Esophagus muscularis mucosa (tissue), 4 donors: ENCODE data around the gene SDHB. TPM values are rescaled to one million over a fixed set of nuclear protein-coding genes. Genes with fewer than 3 reads are reported as not detected.

Experiments
- DNase-seq: peaks from one replicate; pipeline ENCODE4 v3.0.0-alpha.2; 2017; ENCODE audit errors: extremely low spot score
- H3K27ac ChIP-seq, 4 donors: fragments of 200-600 bp; sonication (generic); replicated peaks in 1 of 4; 1 replicate in 3 of 4; 2 replicates in 1 of 4; pipeline ENCODE4 v1.5.1; 2016 to 2019; ENCODE audit warnings: mild to moderate bottlenecking in 1 of 4
- H3K27me3 ChIP-seq, 4 donors: fragments of 200-600 bp; sonication (generic); one replicate each; pipeline versions ENCODE4 v1.5.1 to v1.6.0; 2016 to 2019
- H3K36me3 ChIP-seq, 4 donors: fragments of 200-600 bp; sonication (generic); one replicate each; pipeline ENCODE4 v1.5.1; 2016 to 2019
- H3K4me1 ChIP-seq, 4 donors: fragments of 200-600 bp; sonication (generic); one replicate each; pipeline ENCODE4 v1.5.1; 2016 to 2019
- H3K4me3 ChIP-seq, 4 donors: fragments of 200-600 bp; sonication (generic); 1 replicate in 2 of 4; 2 replicates in 2 of 4; pipeline ENCODE4 v1.5.1; 2016 to 2019; ENCODE audit warnings: mild to moderate bottlenecking in 4 of 4, moderate library complexity in 1 of 4
- H3K9me3 ChIP-seq, 4 donors: fragments of 200-600 bp; sonication (generic); 1 replicate in 3 of 4; 2 replicates in 1 of 4; pipeline ENCODE4 v1.5.1; 2016 to 2019
- CTCF ChIP-seq, 3 experiments: fragments of 200-600 bp in 2 of 3; fragments of 450-650 bp in 1 of 3; sonication (generic) in 2 of 3; IDR thresholded peaks; one replicate each; pipeline ENCODE4 v1.5.1; 2017 to 2019; ENCODE audit warnings: antibody characterized with exemption in 3 of 3, mild to moderate bottlenecking in 2 of 3, moderate library complexity in 1 of 3
- EP300 ChIP-seq: sonication (generic); formaldehyde crosslinking; IDR thresholded peaks from one replicate; pipeline ENCODE4 v1.6.1; 2017; ENCODE audit warnings: antibody characterized with exemption
- POLR2A ChIP-seq: fragments of 450-650 bp; IDR thresholded peaks from one replicate; pipeline ENCODE4 v1.6.1; 2017; ENCODE audit warnings: antibody characterized with exemption, moderate library complexity, mild to moderate bottlenecking, low read depth
- POLR2AphosphoS5 ChIP-seq, 2 donors: sonication (generic); formaldehyde crosslinking; IDR thresholded peaks; one replicate each; pipeline ENCODE4 v1.6.1; 2017; ENCODE audit warnings: antibody characterized with exemption in 2 of 2
- WGBS: methylation state at CpG from one replicate; pipeline ENCODE4 v1.1.5; 2018; 5-methylcytosine and 5-hydroxymethylcytosine counted together
- intact Hi-C: fragments of 100-400 bp; cut with DNase I; formaldehyde crosslinking; loops from one replicate; pipeline ENCODE4 v1.15.1; 2023
- total RNA-seq, 4 donors: library from RNA; depleted of rRNA; stranded (reverse); fragments of >200 nt; gene quantifications; one replicate each; pipeline versions ENCODE4 v1.1.0 to v1.2.1, GENCODE V29; 2016

The SDHB gene
- total RNA-seq, 4 donors from 2014 or later, result 95.4 to 129 (median 120) TPM

- intact Hi-C loops, result no loop called here
- Histone ChIP-seq H3K27ac (no peak overlapping the region), H3K4me1 (no peaks in the 10 kb centered on the region), H3K9me3 (no peaks in the 10 kb centered on the region), H3K27me3 (no peaks in the 10 kb centered on the region), H3K4me3 (no peak overlapping the region), H3K36me3 (peaks cover 91 to 100% (median 95%) of the 10 kb centered on the region in 4 donors)
- no peak for TF ChIP-seq EP300
- TF ChIP-seq POLR2AphosphoS5 (IDR thresholded peaks at IDR 0.05), result no peak
- TF ChIP-seq CTCF (IDR thresholded peaks at IDR 0.05), result no peak
- TF ChIP-seq POLR2A, result no peak
- WGBS, result 57% methylated on average over 4 of the region's 4 CpGs
- DNase-seq, result no peak
These were observed 30.7 kb downstream of the SDHB start for GRCh38 chr1:17023102-17023501.

- H3K27ac ChIP-seq, result no peak overlapping the region
- H3K27me3 ChIP-seq, result no peaks in the 10 kb centered on the region
- TF ChIP-seq POLR2AphosphoS5 (IDR thresholded peaks at IDR 0.05) (no peak), POLR2A (no peak), EP300 (no peak), CTCF (IDR thresholded peaks at IDR 0.05) (no peak)
- DNase-seq, result no peak
- H3K4me3 ChIP-seq, result no peak overlapping the region
- intact Hi-C loops, result no loop called here
- WGBS, result 87% methylated on average over 10 of the region's 10 CpGs
- no peaks in the 10 kb centered on the region for H3K4me1 ChIP-seq
- no peaks in the 10 kb centered on the region for H3K9me3 ChIP-seq
- peaks cover 86 to 98% (median 90%) of the 10 kb centered on the region in 4 donors for H3K36me3 ChIP-seq
These were observed 31.9 kb downstream of the SDHB start for GRCh38 chr1:17021896-17022295.

- H3K4me1 ChIP-seq, result no peaks in the 10 kb centered on the region
- no peaks in the 10 kb centered on the region for H3K27me3 ChIP-seq
- H3K27ac ChIP-seq, result no peak overlapping the region
- TF ChIP-seq EP300 (no peak), CTCF (IDR thresholded peaks at IDR 0.05) (no peak), POLR2A (no peak), POLR2AphosphoS5 (IDR thresholded peaks at IDR 0.05) (no peak)
- intact Hi-C loops, result no loop called here
- DNase-seq, result no peak
- no peaks in the 10 kb centered on the region for H3K9me3 ChIP-seq
- peaks cover 73 to 84% (median 78%) of the 10 kb centered on the region in 4 donors for H3K36me3 ChIP-seq
- H3K4me3 ChIP-seq, result no peak overlapping the region
- 84% methylated on average over 2 of the region's 2 CpGs for WGBS
These were observed 33.3 kb downstream of the SDHB start for GRCh38 chr1:17020502-17020901.

GRCh38 chr1:17018849-17019248, 35.0 kb downstream of the SDHB start:
- no peak overlapping the region for H3K4me3 ChIP-seq
- TF ChIP-seq POLR2AphosphoS5 (IDR thresholded peaks at IDR 0.05) (no peak), POLR2A (no peak), CTCF (IDR thresholded peaks at IDR 0.05) (no peak), EP300 (no peak)
- intact Hi-C loops, result no loop called here
- H3K9me3 ChIP-seq, result no peaks in the 10 kb centered on the region
- no peaks in the 10 kb centered on the region for H3K27me3 ChIP-seq
- no peak for DNase-seq
- 21% methylated on average over 1 of the region's 1 CpG for WGBS
- no peak overlapping the region for H3K27ac ChIP-seq
- no peaks in the 10 kb centered on the region for H3K4me1 ChIP-seq
- peaks cover 62 to 69% (median 64%) of the 10 kb centered on the region in 4 donors for H3K36me3 ChIP-seq

GRCh38 chr1:17017435-17017834, 36.4 kb downstream of the SDHB start:
- no peaks in the 10 kb centered on the region for H3K9me3 ChIP-seq
- H3K4me1 ChIP-seq, result peaks cover under 1 to 2% (median 2%) of the 10 kb centered on the region in 4 donors
- no peak overlapping the region for H3K4me3 ChIP-seq
- intact Hi-C loops, result no loop called here
- DNase-seq, result no peak
- no peaks in the 10 kb centered on the region for H3K27me3 ChIP-seq
- TF ChIP-seq POLR2AphosphoS5 (IDR thresholded peaks at IDR 0.05), result no peak
- no peak for TF ChIP-seq EP300
- TF ChIP-seq CTCF (IDR thresholded peaks at IDR 0.05), result no peak
- no peak for TF ChIP-seq POLR2A
- H3K36me3 ChIP-seq, result peaks cover 49 to 55% (median 50%) of the 10 kb centered on the region in 4 donors
- H3K27ac ChIP-seq, result no peak overlapping the region
- WGBS, result 91% methylated on average over 7 of the region's 7 CpGs
